GM23338 (cell line): ENCODE measurements around the gene LRRC73. TPM values are rescaled to one million over a fixed set of nuclear protein-coding genes. Genes with fewer than 3 reads are reported as not detected.

Experiments
- ATAC-seq: fragments of 200-7000 bp; cut with Tn5 transposase; 3 replicates; pipeline ENCODE4 v1.9.1; 2020
- DNase-seq: peaks from one replicate; pipeline ENCODE4 v3.0.0-alpha.2; 2015; ENCODE audit warnings: low spot score
- H2AFZ ChIP-seq: fragments of 200-600 bp; sonication (generic); 2 replicates; pipeline ENCODE4 v1.8.0; 2016; ENCODE audit warnings: antibody characterized with exemption, mild to moderate bottlenecking, moderate library complexity
- H3F3A ChIP-seq: fragments of 200-600 bp; sonication (generic); replicated peaks from 2 replicates; pipeline ENCODE4 v1.8.0; 2017; ENCODE audit warnings: antibody characterized with exemption, mixed run types, low read depth
- H3K27ac ChIP-seq: fragments of 200-600 bp; sonication (generic); 2 replicates; pipeline ENCODE4 v1.6.1; 2016; ENCODE audit warnings: low read depth
- H3K27me3 ChIP-seq: fragments of 200-600 bp; sonication (generic); 2 replicates; pipeline ENCODE4 v1.8.0; 2016; ENCODE audit warnings: mild to moderate bottlenecking, mixed run types, moderate library complexity; ENCODE audit not compliant: insufficient read depth
- H3K36me3 ChIP-seq: fragments of 200-600 bp; sonication (generic); 2 replicates; pipeline ENCODE4 v1.8.0; 2016; ENCODE audit warnings: mild to moderate bottlenecking; ENCODE audit not compliant: insufficient read depth
- H3K4me1 ChIP-seq: fragments of 200-600 bp; sonication (generic); 2 replicates; pipeline ENCODE4 v1.8.0; 2016; ENCODE audit warnings: mild to moderate bottlenecking, moderate library complexity; ENCODE audit not compliant: insufficient read depth
- H3K4me2 ChIP-seq: fragments of 200-600 bp; sonication (generic); 2 replicates; pipeline ENCODE4 v1.7.1; 2017; ENCODE audit warnings: mixed run types
- H3K4me3 ChIP-seq: fragments of 200-600 bp; sonication (generic); 2 replicates; pipeline ENCODE4 v1.6.1; 2016; ENCODE audit warnings: mixed run types
- H3K79me2 ChIP-seq: fragments of 200-600 bp; sonication (generic); replicated peaks from 2 replicates; pipeline ENCODE4 v1.8.0; 2017; ENCODE audit warnings: mild to moderate bottlenecking; ENCODE audit not compliant: insufficient read depth
- H3K9me2 ChIP-seq: fragments of 200-600 bp; sonication (generic); 2 replicates; pipeline ENCODE4 v1.8.0; 2017; ENCODE audit not compliant: insufficient read depth
- H4K20me1 ChIP-seq: fragments of 200-600 bp; sonication (generic); replicated peaks from 2 replicates; pipeline ENCODE4 v1.8.0; 2017; ENCODE audit warnings: mild to moderate bottlenecking; ENCODE audit not compliant: insufficient read depth
- H3K27ac Mint-ChIP-seq: 2 replicates; pipeline ENCODE4 v1.8.0; 2020; ENCODE audit warnings: inconsistent platforms, mild to moderate bottlenecking, moderate library complexity, mixed read lengths
- H3K27me3 Mint-ChIP-seq: 3 replicates; pipeline ENCODE4 v1.8.0; 2022; ENCODE audit warnings: low read depth, mild to moderate bottlenecking, moderate library complexity, mixed read lengths, inconsistent platforms; ENCODE audit not compliant: insufficient read depth, poor library complexity
- H3K36me3 Mint-ChIP-seq: 3 replicates; pipeline ENCODE4 v1.8.0; 2021; ENCODE audit warnings: low read depth, mild to moderate bottlenecking, inconsistent platforms, moderate library complexity, mixed read lengths
- H3K4me1 Mint-ChIP-seq: 3 replicates; pipeline ENCODE4 v1.8.0; 2020; ENCODE audit warnings: mild to moderate bottlenecking, inconsistent platforms, mixed read lengths
- H3K4me3 Mint-ChIP-seq: 3 replicates; pipeline ENCODE4 v1.8.0; 2021; ENCODE audit warnings: moderate library complexity, mild to moderate bottlenecking, inconsistent platforms, mixed read lengths
- H3K9me3 Mint-ChIP-seq: 3 replicates; pipeline ENCODE4 v1.8.0; 2020; ENCODE audit warnings: moderate library complexity, mild to moderate bottlenecking, inconsistent platforms, mixed read lengths
- CREB1 ChIP-seq: fragments of 250-450 bp; sonication (Bioruptor Pico); IDR thresholded peaks from 2 replicates; pipeline ENCODE4 v1.5.0; 2020; ENCODE audit warnings: low read depth, mild to moderate bottlenecking, moderate library complexity
- CTCF ChIP-seq, 2 experiments: fragments of 200-600 bp in 1 of 2; sonication (generic) in 1 of 2; conservative IDR thresholded peaks; 2 replicates each; pipeline versions ENCODE4 v1.5.1 to v1.6.1; 2016 to 2017; ENCODE audit warnings: antibody characterized with exemption in 2 of 2, low read depth in 2 of 2, mild to moderate bottlenecking in 2 of 2, moderate library complexity in 1 of 2
- POLR2AphosphoS5 ChIP-seq: IDR thresholded peaks from 2 replicates; pipeline ENCODE4 v1.6.1; 2016; ENCODE audit warnings: antibody characterized with exemption, low read depth
- REST ChIP-seq: IDR thresholded peaks from one replicate; pipeline ENCODE4 v1.6.1; 2018; ENCODE audit warnings: antibody characterized with exemption; ENCODE audit not compliant: unreplicated experiment
- STAT1 ChIP-seq: IDR thresholded peaks from one replicate; pipeline ENCODE4 v1.6.1; 2016; ENCODE audit warnings: antibody characterized with exemption; ENCODE audit not compliant: unreplicated experiment
- ZNF114 ChIP-seq: fragments of 250-450 bp; sonication (Bioruptor Pico); IDR thresholded peaks from 2 replicates; pipeline ENCODE4 v1.5.0; 2020; ENCODE audit warnings: mild to moderate bottlenecking, moderate library complexity
- ZNF462 ChIP-seq: fragments of 250-450 bp; sonication (Bioruptor Pico); IDR thresholded peaks from 2 replicates; pipeline ENCODE4 v1.5.0; 2020; ENCODE audit warnings: mild to moderate bottlenecking, moderate library complexity
- polyA plus RNA-seq: library from polyadenylated mRNA; unstranded; fragments of >200 nt; fragmentation: Nextera tagmentation; extraction: Ambion mirVana; gene quantifications from 2 replicates; pipeline ENCODE4 v1.2.1, GENCODE V29; 2016
- total RNA-seq: library from RNA; depleted of rRNA; stranded (reverse); fragments of >200 nt; shearing (Covaris generic); gene quantifications from 2 replicates; pipeline ENCODE4 v1.2.3, GENCODE V29; 2014

The LRRC73 gene
- total and polyA plus RNA-seq, 2 experiments from 2014 or later, result 0.26 to 0.59 TPM

- no peak overlapping the region for H3K4me2 ChIP-seq
- no peak overlapping the region for H2AFZ ChIP-seq
- ATAC-seq, result no peak
- H3K79me2 ChIP-seq, result no peaks in the 10 kb centered on the region
- Mint-ChIP-seq H3K27me3 (peaks cover 1% of the 10 kb centered on the region), H3K4me1 (no peaks in the 10 kb centered on the region), H3K9me3 (no peaks in the 10 kb centered on the region), H3K27ac (no peak overlapping the region), H3K36me3 (peaks cover 89% of the 10 kb centered on the region), H3K4me3 (no peak overlapping the region)
- H3K27me3 ChIP-seq, result no peaks in the 10 kb centered on the region
- H3K4me3 ChIP-seq, result no peak overlapping the region
- H3K36me3 ChIP-seq, result peaks cover 96% of the 10 kb centered on the region
- no peak for DNase-seq
- H3K27ac ChIP-seq, result no peak overlapping the region
- peaks cover 24% of the 10 kb centered on the region for H4K20me1 ChIP-seq
- H3K4me1 ChIP-seq, result no peaks in the 10 kb centered on the region
- no peaks in the 10 kb centered on the region for H3K9me2 ChIP-seq
- TF ChIP-seq ZNF462 (CRISPR knock-in tag), result no peak
- no peak for TF ChIP-seq CTCF (conservative IDR thresholded peaks at IDR 0.05; ENCODE audit: low read depth in 2 of 2)
- no peak for TF ChIP-seq POLR2AphosphoS5
- no peak for TF ChIP-seq CREB1
- H3F3A ChIP-seq, result no peaks in the 10 kb centered on the region
Observed at GRCh38 chr6:43547222-43547621, 37.1 kb upstream of the LRRC73 start.

- no peak overlapping the region for H3K4me2 ChIP-seq
- Mint-ChIP-seq H3K27me3 (no peaks in the 10 kb centered on the region), H3K36me3 (peaks cover 84% of the 10 kb centered on the region), H3K9me3 (no peaks in the 10 kb centered on the region), H3K27ac (no peak overlapping the region), H3K4me3 (no peak overlapping the region), H3K4me1 (no peaks in the 10 kb centered on the region)
- 0 out of 2 replicates have a peak, but pooled peaks cover 5% of the 10 kb centered on the region for H3F3A ChIP-seq
- no peaks in the 10 kb centered on the region for H3K79me2 ChIP-seq
- no peak for DNase-seq
- peaks cover 28% of the 10 kb centered on the region for H4K20me1 ChIP-seq
- ATAC-seq, result no peak
- H3K36me3 ChIP-seq, result peaks cover 93% of the 10 kb centered on the region
- H3K4me1 ChIP-seq, result no peaks in the 10 kb centered on the region
- no peaks in the 10 kb centered on the region for H3K27me3 ChIP-seq
- H3K9me2 ChIP-seq, result no peaks in the 10 kb centered on the region
- H3K27ac ChIP-seq, result no peak overlapping the region
- no peak overlapping the region for H3K4me3 ChIP-seq
- no peak overlapping the region for H2AFZ ChIP-seq
- TF ChIP-seq STAT1 (no peak), POLR2AphosphoS5 (no peak), REST (no peak), ZNF114 (no peak)
Observed at GRCh38 chr6:43544461-43544860, 34.3 kb upstream of the LRRC73 start.
